H1 (cell line): ENCODE measurements around the gene ALG14. TPM values are rescaled to one million over a fixed set of nuclear protein-coding genes. Genes with fewer than 3 reads are reported as not detected.

Experiments
- CTCF ChIA-PET: fragments of 300-600 bp; sonication (Branson Sonifier 250); formaldehyde crosslinking; loops from one replicate; lab custom pipeline; 2021; ENCODE audit not compliant: partially characterized antibody; lab: Charles Lee
- POLR2A ChIA-PET: fragments of 300-600 bp; sonication (Branson Sonifier 250); formaldehyde crosslinking; loops from one replicate; lab custom pipeline; 2021; ENCODE audit warnings: inconsistent platforms; ENCODE audit not compliant: partially characterized antibody; lab: Charles Lee
- DNase-seq, 2 experiments: peaks; one replicate each; pipeline versions ENCODE4 v3.0.0 to v3.0.0-alpha.2; 2010 to 2022; ENCODE audit warnings: low spot score in 2 of 2, low read depth in 1 of 2, mixed read lengths in 1 of 2
- FAIRE-seq: peaks from 2 replicates; lab custom pipeline; 2011; peaks lifted over from hg19 to GRCh38; lab: Jason Lieb, UNC
- H2AFZ ChIP-seq: 2 replicates; pipeline ENCODE4 v1.8.1; 2012; ENCODE audit warnings: low read length, inconsistent platforms
- H2AK5ac ChIP-seq: 2 replicates; pipeline ENCODE4 v1.6.1; 2013; ENCODE audit warnings: low read depth, low read length
- H2BK120ac ChIP-seq: replicated peaks from 2 replicates; pipeline ENCODE3; 2013; ENCODE audit warnings: low read depth, low read length, inconsistent platforms
- H2BK12ac ChIP-seq: 2 replicates; pipeline ENCODE4 v1.6.1; 2013; ENCODE audit warnings: low read depth, low read length
- H2BK15ac ChIP-seq: 2 replicates; pipeline ENCODE4 v1.6.1; 2013; ENCODE audit warnings: low read length
- H2BK20ac ChIP-seq: 2 replicates; pipeline ENCODE4 v1.6.1; 2013; ENCODE audit warnings: low read length
- H2BK5ac ChIP-seq: 2 replicates; pipeline ENCODE4 v1.6.1; 2013; ENCODE audit warnings: low read depth, low read length
- H3K14ac ChIP-seq: 2 replicates; pipeline ENCODE4 v1.6.1; 2013; ENCODE audit warnings: inconsistent platforms; ENCODE audit not compliant: insufficient read length
- H3K18ac ChIP-seq: 2 replicates; pipeline ENCODE4 v1.6.1; 2013; ENCODE audit warnings: low read length; ENCODE audit errors: extremely low read depth
- H3K23ac ChIP-seq: 2 replicates; pipeline ENCODE4 v1.6.1; 2013; ENCODE audit warnings: inconsistent platforms; ENCODE audit not compliant: insufficient read length
- H3K23me2 ChIP-seq: 2 replicates; pipeline ENCODE4 v1.6.1; 2013; ENCODE audit warnings: low read depth, low read length
- H3K27ac ChIP-seq: 2 replicates; pipeline ENCODE4 v1.6.1; 2011; ENCODE audit warnings: low read depth, low read length, inconsistent platforms
- H3K27me3 ChIP-seq, 4 experiments: replicated peaks in 1 of 4; 1 replicate in 1 of 4; 2 replicates in 3 of 4; pipeline versions ENCODE4 v1.6.1 to v1.8.1; 2011 to 2013; ENCODE audit warnings: low read length in 3 of 4, mild to moderate bottlenecking in 3 of 4, inconsistent platforms in 2 of 4, mixed read lengths in 2 of 4, moderate library complexity in 1 of 4; ENCODE audit not compliant: control insufficient read depth in 3 of 4, insufficient read depth in 3 of 4; ENCODE audit errors: extremely low read depth in 1 of 4
- H3K36me3 ChIP-seq, 4 experiments: 2 replicates each; pipeline versions ENCODE4 v1.6.1 to v1.8.1; 2011 to 2013; ENCODE audit warnings: mild to moderate bottlenecking in 4 of 4, low read length in 3 of 4, moderate library complexity in 2 of 4, control low read depth in 1 of 4, inconsistent platforms in 1 of 4; ENCODE audit not compliant: insufficient read depth in 4 of 4, control insufficient read depth in 2 of 4
- H3K4ac ChIP-seq: replicated peaks from 2 replicates; pipeline ENCODE3; 2013; ENCODE audit warnings: low read length, low read depth, mixed read lengths, inconsistent platforms; ENCODE audit not compliant: insufficient read length
- H3K4me1 ChIP-seq, 4 experiments: replicated peaks in 1 of 4; 1 replicate in 1 of 4; 2 replicates in 3 of 4; pipeline versions ENCODE4 v1.6.1 to v1.8.1; 2011 to 2013; ENCODE audit warnings: low read length in 3 of 4, inconsistent platforms in 2 of 4, mixed read lengths in 1 of 4; ENCODE audit not compliant: insufficient read depth in 4 of 4, control insufficient read depth in 3 of 4
- H3K4me2 ChIP-seq, 2 experiments: 2 replicates each; pipeline versions ENCODE4 v1.6.1 to v1.8.1; 2011 to 2013; ENCODE audit warnings: low read depth in 2 of 2, low read length in 2 of 2, control low read depth in 1 of 2, inconsistent platforms in 1 of 2, mild to moderate bottlenecking in 1 of 2; ENCODE audit not compliant: insufficient read depth in 1 of 2
- H3K4me3 ChIP-seq, 4 experiments: fragments of 200-600, 300-600 bp in 1 of 4; sonication (generic), shearing (Covaris generic), sonication (Bioruptor Twin) in 1 of 4; 2 replicates each; pipeline versions ENCODE4 v1.5.1 to v1.8.1; 2011 to 2016; ENCODE audit warnings: low read length in 4 of 4, low read depth in 3 of 4, control low read depth in 2 of 4, inconsistent platforms in 2 of 4, mild to moderate bottlenecking in 2 of 4, mixed read lengths in 1 of 4, moderate library complexity in 1 of 4; ENCODE audit not compliant: insufficient read depth in 2 of 4; ENCODE audit errors: extremely low read depth in 1 of 4
- H3K56ac ChIP-seq: replicated peaks from 2 replicates; pipeline ENCODE3; 2013; ENCODE audit warnings: low read depth, mild to moderate bottlenecking, mixed read lengths, low read length, inconsistent platforms; ENCODE audit not compliant: insufficient read length
- H3K79me1 ChIP-seq: 2 replicates; pipeline ENCODE4 v1.6.1; 2013; ENCODE audit warnings: low read depth, low read length, control low read depth
- H3K79me2 ChIP-seq, 2 experiments: 2 replicates each; pipeline versions ENCODE4 v1.6.1 to v1.8.1; 2012 to 2013; ENCODE audit warnings: low read length in 2 of 2, mild to moderate bottlenecking in 2 of 2, inconsistent platforms in 1 of 2; ENCODE audit not compliant: insufficient read depth in 2 of 2, control insufficient read depth in 1 of 2
- H3K9ac ChIP-seq, 4 experiments: replicated peaks in 1 of 4; 1 replicate in 1 of 4; 2 replicates in 3 of 4; pipeline versions ENCODE4 v1.6.1 to v1.8.1; 2011 to 2013; ENCODE audit warnings: low read depth in 3 of 4, low read length in 3 of 4, control low read depth in 2 of 4, mild to moderate bottlenecking in 2 of 4, moderate library complexity in 2 of 4, inconsistent platforms in 1 of 4; ENCODE audit errors: extremely low read depth in 1 of 4
- H3K9me3 ChIP-seq, 2 experiments: 2 replicates each; pipeline versions ENCODE4 v1.6.1 to v1.8.1; 2012 to 2013; ENCODE audit warnings: mild to moderate bottlenecking in 2 of 2, moderate library complexity in 2 of 2, control low read depth in 1 of 2, inconsistent platforms in 1 of 2, low read depth in 1 of 2, low read length in 1 of 2, mixed read lengths in 1 of 2; ENCODE audit not compliant: insufficient read depth in 2 of 2
- H4K20me1 ChIP-seq, 2 experiments: replicated peaks in 1 of 2; 2 replicates each; pipeline versions ENCODE3 to v1.8.1; 2011 to 2013; ENCODE audit warnings: inconsistent platforms in 2 of 2, low read length in 2 of 2, mild to moderate bottlenecking in 1 of 2; ENCODE audit not compliant: insufficient read depth in 2 of 2, control insufficient read depth in 1 of 2
- H4K5ac ChIP-seq: 2 replicates; pipeline ENCODE4 v1.6.1; 2013; ENCODE audit warnings: low read length, low read depth, mixed read lengths, inconsistent platforms; ENCODE audit not compliant: insufficient read length
- H4K8ac ChIP-seq: 2 replicates; pipeline ENCODE4 v1.8.0; 2013; ENCODE audit warnings: mild to moderate bottlenecking, moderate library complexity, low read length, inconsistent platforms; ENCODE audit not compliant: insufficient read depth; ENCODE audit errors: extremely low read depth
- H4K91ac ChIP-seq: replicated peaks from 2 replicates; pipeline ENCODE3; 2013; ENCODE audit warnings: low read length, mixed read lengths, inconsistent platforms; ENCODE audit not compliant: insufficient read length
- ASH2L ChIP-seq: fragments of 200-600, 300-600 bp; sonication (generic); IDR thresholded peaks from one replicate; pipeline ENCODE4 v1.7.1; 2017; ENCODE audit warnings: low read length
- ATF2 ChIP-seq: IDR thresholded peaks from 2 replicates; pipeline ENCODE4 v1.6.1; 2012; ENCODE audit warnings: low read length, inconsistent platforms
- CHD2 ChIP-seq: IDR thresholded peaks from 2 replicates; pipeline ENCODE4 v1.6.1; 2012; ENCODE audit warnings: low read length, improper control_type of control experiment
- CTBP2 ChIP-seq: IDR thresholded peaks from 2 replicates; pipeline ENCODE4 v1.7.0; 2011; ENCODE audit warnings: borderline replicate concordance, mild to moderate bottlenecking, moderate library complexity, mixed read lengths, low read length; ENCODE audit not compliant: insufficient read depth, insufficient read length
- EGR1 ChIP-seq: IDR thresholded peaks from 2 replicates; pipeline ENCODE4 v1.6.1; 2011; ENCODE audit warnings: low read depth, low read length, borderline replicate concordance
- HDAC2 ChIP-seq, 2 experiments: fragments of 300-600 bp in 1 of 2; sonication (generic) in 1 of 2; IDR thresholded peaks; 2 replicates each; pipeline ENCODE4 v1.6.1; 2011 to 2012; ENCODE audit warnings: low read depth in 2 of 2, low read length in 2 of 2, mild to moderate bottlenecking in 2 of 2, moderate library complexity in 2 of 2, borderline replicate concordance in 1 of 2, inconsistent platforms in 1 of 2
- HDAC6 ChIP-seq: IDR thresholded peaks from one replicate; pipeline ENCODE4 v1.7.1; 2012; ENCODE audit warnings: low read depth, mild to moderate bottlenecking, inconsistent platforms, low read length, moderate library complexity
- RFX5 ChIP-seq: IDR thresholded peaks from 2 replicates; pipeline ENCODE4 v1.6.1; 2011; ENCODE audit warnings: low read depth, low read length, improper control_type of control experiment, borderline replicate concordance
- RXRA ChIP-seq: IDR thresholded peaks from 2 replicates; pipeline ENCODE4 v1.6.1; 2011; ENCODE audit warnings: low read depth, mild to moderate bottlenecking, low read length, moderate library complexity; ENCODE audit not compliant: insufficient read depth
- SIN3A ChIP-seq, 2 experiments: IDR thresholded peaks in 1 of 2; conservative IDR thresholded peaks in 1 of 2; 2 replicates each; pipeline ENCODE4 v1.6.1; 2011 to 2012; ENCODE audit warnings: low read length in 2 of 2, improper control_type of control experiment in 1 of 2, low read depth in 1 of 2, mild to moderate bottlenecking in 1 of 2
- SIX5 ChIP-seq: IDR thresholded peaks from 2 replicates; pipeline ENCODE4 v1.6.1; 2011; ENCODE audit warnings: mild to moderate bottlenecking, low read depth, low read length
- SP1 ChIP-seq: IDR thresholded peaks from 2 replicates; pipeline ENCODE4 v1.6.1; 2011; ENCODE audit warnings: low read depth, low read length
- TEAD4 ChIP-seq: IDR thresholded peaks from 2 replicates; pipeline ENCODE4 v1.6.1; 2012; ENCODE audit warnings: low read depth, low read length, inconsistent platforms, mixed read lengths
- polyA plus RNA-seq, 7 experiments: library from polyadenylated mRNA; depleted of rRNA in 3 of 7; stranded (reverse) in 5 of 7; unstranded in 2 of 7; fragments of >200 nt in 5 of 7; fragments of 200-250 nt in 2 of 7; gene quantifications; 1 replicate in 5 of 7; 2 replicates in 1 of 7; 4 replicates in 1 of 7; pipeline versions ENCODE4 v1.2.1 to v1.2.3, GENCODE V29; 2011 to 2013; ENCODE audit warnings: missing spikeins in 2 of 7, mixed read lengths in 2 of 7
- total RNA-seq: library from RNA; stranded (reverse); fragmentation: NEBNext Ultra II Directional; extraction: Animal tissue kit (Norgen Biotek cat#: 25700); gene quantifications from 2 replicates; pipeline ENCODE4 v1.2.1, GENCODE V29; 2021

ALG14 gene
- total and polyA plus RNA-seq, 2 of the 8 experiments (the other 6 are each of a cell fraction or from before 2014, with no cell fraction given): 0.95 to 1.3 TPM

DNA sequence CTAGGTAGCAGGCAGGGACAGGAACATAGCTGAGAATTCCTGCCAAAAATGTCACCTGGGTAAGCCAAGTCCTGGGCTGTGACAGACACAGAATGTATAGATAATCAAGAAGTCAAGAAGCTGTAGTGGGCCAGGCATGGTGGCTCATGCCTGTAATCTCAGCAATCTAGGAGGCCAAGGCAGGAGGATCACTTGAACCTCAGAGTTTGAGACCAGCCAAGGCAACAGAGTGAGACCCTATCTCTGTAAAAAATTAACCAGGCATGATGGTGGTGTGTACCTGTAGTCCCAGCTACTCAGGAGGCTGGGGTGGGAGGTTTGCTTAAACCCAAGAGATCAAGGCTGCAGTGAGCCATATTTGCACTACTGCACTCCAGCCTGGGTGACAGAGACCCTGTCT lies 3.3 kb upstream of the ALG14 start:
- H3K27me3 ChIP-seq: no peaks in the 10 kb centered on the region
- H3K36me3 ChIP-seq: no peaks in the 10 kb centered on the region
- H3K4me3 ChIP-seq: no peak overlapping the region
- no peaks in the 10 kb centered on the region for H3K9me3 ChIP-seq
- H3K56ac ChIP-seq: no peak overlapping the region
- H4K91ac ChIP-seq: no peak overlapping the region
- H3K9ac ChIP-seq: no peak overlapping the region
- no peak overlapping the region for H4K5ac ChIP-seq
- H3K4me2 ChIP-seq: no peak overlapping the region
- peaks cover 0 to 6% (median 3%) of the 10 kb centered on the region in 4 experiments; a peak in 3 of 7 replicates for H3K4me1 ChIP-seq
- no peak for DNase-seq
- H3K14ac ChIP-seq: no peak overlapping the region
- ChIA-PET CTCF (interaction anchor here (0.8 to 3.7 kb wide), 5 partner anchors 9 to 158 kb away, joined by 4 to 24 read pairs (median 5); partner anchors contain the start of genes RWDD3 and TLCD4), POLR2A (interaction anchor here (1.3 kb wide), 1 partner anchor 41 kb away, joined by 3 read pairs; the partner anchor contains the start of gene TLCD4)
- H2BK120ac ChIP-seq: no peak overlapping the region
- H3K23ac ChIP-seq: no peak overlapping the region
- no peak overlapping the region for H2BK12ac ChIP-seq
- no peak overlapping the region for H2BK15ac ChIP-seq
- H3K4ac ChIP-seq: no peak overlapping the region
- no peaks in the 10 kb centered on the region for H4K20me1 ChIP-seq
- H2AK5ac ChIP-seq: no peak overlapping the region
- H3K79me2 ChIP-seq: no peaks in the 10 kb centered on the region
- H3K79me1 ChIP-seq: no peaks in the 10 kb centered on the region
- H2AFZ ChIP-seq: no peak overlapping the region
- no peak overlapping the region for H2BK20ac ChIP-seq
- H3K18ac ChIP-seq: no peak overlapping the region
- H4K8ac ChIP-seq: no peak overlapping the region; the same call in 1 of the 2 replicates
- H2BK5ac ChIP-seq: no peak overlapping the region
- no peak overlapping the region for H3K27ac ChIP-seq
- peaks cover 3% of the 10 kb centered on the region for H3K23me2 ChIP-seq
- FAIRE-seq: no peak
- TF ChIP-seq HDAC6: no peak
- no peak for TF ChIP-seq CTBP2
- no peak for TF ChIP-seq ATF2
- TF ChIP-seq TEAD4: no peak
- TF ChIP-seq CHD2: no peak
- TF ChIP-seq RFX5: no peak
- no peak for TF ChIP-seq SP1
- TF ChIP-seq HDAC2 (IDR thresholded peaks at IDR 0.05; ENCODE audit: borderline replicate concordance in 1 of 2, low read depth in 2 of 2, low read length in 2 of 2): no peak
- no peak for TF ChIP-seq ASH2L
- TF ChIP-seq EGR1: no peak
- TF ChIP-seq SIN3A (conservative IDR thresholded peaks at IDR 0.05 in 1 of 2, IDR thresholded peaks at IDR 0.05 in 1 of 2; ENCODE audit: low read depth in 1 of 2, low read length in 2 of 2): no peak
- no peak for TF ChIP-seq SIX5
- TF ChIP-seq RXRA: no peak
